HepG2 (cell line): ENCODE data around the gene MFN2. TPM values are rescaled to one million over a fixed set of nuclear protein-coding genes. Genes with fewer than 3 reads are reported as not detected.

Source experiments
- AFF4 ChIP-seq: sonication (generic); formaldehyde crosslinking; IDR thresholded peaks from 2 replicates; pipeline ENCODE4 v1.4.0; 2020; ENCODE audit warnings: missing genetic modification reagents
- ARID3A ChIP-seq: IDR thresholded peaks from 2 replicates; pipeline ENCODE4 v1.6.1; 2012; ENCODE audit warnings: low read depth, low read length, improper control_type of control experiment
- CBX1 ChIP-seq: IDR thresholded peaks from one replicate; pipeline ENCODE4 v1.6.1; 2016; ENCODE audit warnings: antibody characterized with exemption, low read depth
- HIVEP1 ChIP-seq: sonication (generic); formaldehyde crosslinking; IDR thresholded peaks from 2 replicates; pipeline ENCODE4 v1.4.0; 2020; ENCODE audit warnings: mild to moderate bottlenecking, missing genetic modification reagents
- JUN ChIP-seq: sonication (generic); formaldehyde crosslinking; IDR thresholded peaks from 2 replicates; pipeline ENCODE4 v1.4.0; 2020; ENCODE audit warnings: mild to moderate bottlenecking, missing genetic modification reagents
- RCOR2 ChIP-seq: IDR thresholded peaks from 2 replicates; pipeline ENCODE4 v1.6.1; 2016; ENCODE audit warnings: missing biosample characterization, missing genetic modification reagents
- SNRNP70 ChIP-seq: fragments of 200-400 bp; formaldehyde crosslinking; IDR thresholded peaks from 2 replicates; pipeline ENCODE4 v1.6.1; 2017; ENCODE audit warnings: mild to moderate bottlenecking, low read depth, low read length, moderate library complexity
- SP1 ChIP-seq, 2 experiments: fragments of 450-650 bp in 1 of 2; sonication (generic) in 1 of 2; formaldehyde crosslinking in 1 of 2; IDR thresholded peaks; 2 replicates each; pipeline versions ENCODE4 v1.4.0 to v1.6.1; 2016 to 2020; ENCODE audit warnings: missing genetic modification reagents in 1 of 2
- ZEB1 ChIP-seq: IDR thresholded peaks from 2 replicates; pipeline ENCODE4 v1.6.1; 2012; ENCODE audit warnings: mild to moderate bottlenecking, low read depth, inconsistent platforms; ENCODE audit not compliant: insufficient replicate concordance
- ZMAT5 ChIP-seq: sonication (generic); formaldehyde crosslinking; IDR thresholded peaks from 2 replicates; pipeline ENCODE4 v1.5.0; 2020; ENCODE audit warnings: mild to moderate bottlenecking, low read depth, missing genetic modification reagents, borderline replicate concordance
- ZNF12 ChIP-seq: sonication (generic); formaldehyde crosslinking; IDR thresholded peaks from 2 replicates; pipeline ENCODE4 v1.5.0; 2020; ENCODE audit warnings: missing genetic modification reagents
- ZNF121 ChIP-seq: sonication (generic); formaldehyde crosslinking; IDR thresholded peaks from 2 replicates; pipeline ENCODE4 v1.5.0; 2020; ENCODE audit warnings: mild to moderate bottlenecking, missing genetic modification reagents
- ZNF333 ChIP-seq: sonication (generic); formaldehyde crosslinking; IDR thresholded peaks from 2 replicates; pipeline ENCODE4 v1.4.0; 2020; ENCODE audit warnings: mild to moderate bottlenecking, missing genetic modification reagents, borderline replicate concordance
- ZNF441 ChIP-seq: sonication (generic); formaldehyde crosslinking; IDR thresholded peaks from 2 replicates; pipeline ENCODE4 v1.7.0; 2021; ENCODE audit warnings: missing genetic modification reagents, borderline replicate concordance
- ZNF569 ChIP-seq: sonication (generic); formaldehyde crosslinking; IDR thresholded peaks from 2 replicates; pipeline ENCODE4 v1.5.0; 2020; ENCODE audit warnings: mild to moderate bottlenecking, missing genetic modification reagents, moderate library complexity, borderline replicate concordance
- ZNF619 ChIP-seq: sonication (generic); formaldehyde crosslinking; IDR thresholded peaks from 2 replicates; pipeline ENCODE4 v1.4.0; 2020; ENCODE audit warnings: mild to moderate bottlenecking, missing genetic modification reagents
- ZNF672 ChIP-seq: sonication (generic); formaldehyde crosslinking; IDR thresholded peaks from 2 replicates; pipeline ENCODE4 v1.8.1; 2022; ENCODE audit warnings: missing genetic modification reagents
- ZNF687 ChIP-seq: sonication (generic); formaldehyde crosslinking; IDR thresholded peaks from 2 replicates; pipeline ENCODE4 v1.5.1; 2020; ENCODE audit warnings: mild to moderate bottlenecking, missing genetic modification reagents, moderate library complexity
- ZNF839 ChIP-seq: sonication (generic); formaldehyde crosslinking; IDR thresholded peaks from 2 replicates; pipeline ENCODE4 v1.4.0; 2020; ENCODE audit warnings: missing genetic modification reagents, mild to moderate bottlenecking, borderline replicate concordance
- polyA plus RNA-seq, 8 experiments: library from polyadenylated mRNA; depleted of rRNA in 3 of 8; stranded (reverse) in 7 of 8; unstranded in 1 of 8; fragments of >200 nt; fragmentation: Illumina TruSeq in 4 of 8; extraction: Trizol in 4 of 8; gene quantifications; 2 replicates each; pipeline versions ENCODE4 v1.2.1 to v1.2.3, GENCODE V29; 2011 to 2016; ENCODE audit warnings: low read depth in 4 of 8, missing spikeins in 1 of 8, mixed read lengths in 1 of 8; ENCODE audit not compliant: insufficient read depth in 1 of 8
- total RNA-seq, 5 experiments: library from RNA; depleted of rRNA; stranded (reverse); fragments of >200 nt; fragmentation: Illumina TruSeq; extraction: Trizol; gene quantifications; 2 replicates each; pipeline ENCODE4 v1.2.3, GENCODE V29; 2016; ENCODE audit warnings: low read depth in 1 of 5

Gene MFN2
- total and polyA plus RNA-seq, 2 of the 13 experiments (the other 11 are each of a cell fraction or from before 2014, with no cell fraction given), result 38.7 to 60.9 TPM

- TF ChIP-seq ZNF687 (CRISPR knock-in tag) (peak; percentile 91), SP1 (IDR thresholded peaks at IDR 0.05) (no peak), SP1 (CRISPR knock-in tag; IDR thresholded peaks at IDR 0.05) (peak; percentile 89), HIVEP1 (CRISPR knock-in tag) (peak; percentile 36; the same call in 1 of the 2 replicates), ZEB1 (no peak), ZNF121 (no peak), JUN (CRISPR knock-in tag) (peak; percentile 63; the same call in 1 of the 2 replicates), ZNF12 (CRISPR knock-in tag) (no peak), ZNF672 (CRISPR knock-in tag) (no peak), SNRNP70 (no peak), ZNF441 (CRISPR knock-in tag) (peak; percentile 38; the same call in 1 of the 2 replicates), ARID3A (no peak), AFF4 (CRISPR knock-in tag) (no peak), RCOR2 (CRISPR knock-in tag) (no peak), ZNF619 (CRISPR knock-in tag) (no peak), ZMAT5 (CRISPR knock-in tag) (no peak), ZNF839 (no peak), ZNF333 (0 out of 2 replicates have a peak, but pooled peaks have one; percentile 74), ZNF569 (CRISPR knock-in tag) (no peak), CBX1 (peak; percentile 79)
These were observed at the start of gene MFN2 (continued) for GRCh38 chr1:11979851-11980675.
